GM12864 (cell line): ENCODE results near the gene KCNQ1.

ENCODE experiments used
- DNase-seq: peaks from one replicate; pipeline ENCODE4 v3.0.0-alpha.2; 2011; ENCODE audit warnings: low read depth
- H3K4me3 ChIP-seq: 2 replicates; pipeline ENCODE4 v1.5.1; 2011; ENCODE audit warnings: mild to moderate bottlenecking, low read depth, low read length, control low read depth
- TF ChIP-seq, protein P1 (sequence below): IDR thresholded peaks from 2 replicates; pipeline ENCODE4 v1.5.1; 2011; ENCODE audit warnings: low read depth, mild to moderate bottlenecking, moderate library complexity, low read length, control low read depth, inconsistent platforms; ENCODE audit errors: missing control alignments

Gene KCNQ1

DNA sequence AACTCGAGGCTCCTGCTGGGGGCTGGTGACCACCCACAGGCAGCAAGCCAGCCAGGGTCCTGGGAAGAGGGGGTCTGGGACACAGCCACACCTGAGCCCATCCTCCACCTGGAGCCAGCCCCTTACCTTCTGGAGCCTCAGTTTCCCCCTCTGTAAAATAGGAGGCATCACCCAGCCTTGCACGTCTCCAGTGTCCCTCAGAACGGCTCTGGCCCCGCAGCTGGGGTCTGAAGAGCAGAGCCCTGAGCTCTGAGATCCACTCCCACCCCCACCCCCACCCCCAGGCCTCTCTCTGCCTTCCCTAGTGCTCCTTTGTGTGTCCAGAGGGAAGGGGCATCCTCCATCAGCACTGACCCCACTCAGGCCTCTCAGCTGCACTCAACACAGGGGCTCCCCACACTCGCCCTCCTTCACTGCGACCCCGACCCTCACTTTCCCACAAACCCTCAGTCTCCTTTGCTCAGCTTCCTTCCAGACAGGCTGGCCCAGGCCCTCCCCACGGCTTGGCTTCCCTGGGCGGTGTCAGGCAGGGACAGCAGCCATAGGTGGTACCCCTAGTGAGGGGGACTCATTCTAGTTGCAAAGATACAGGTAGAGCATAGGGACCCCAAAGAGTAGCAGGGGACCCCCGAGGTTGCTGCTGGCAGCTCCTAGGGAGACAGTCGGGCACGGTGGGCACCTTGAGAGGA, 288.3 kb downstream of the KCNQ1 start:
- TF ChIP-seq, protein P1, sequence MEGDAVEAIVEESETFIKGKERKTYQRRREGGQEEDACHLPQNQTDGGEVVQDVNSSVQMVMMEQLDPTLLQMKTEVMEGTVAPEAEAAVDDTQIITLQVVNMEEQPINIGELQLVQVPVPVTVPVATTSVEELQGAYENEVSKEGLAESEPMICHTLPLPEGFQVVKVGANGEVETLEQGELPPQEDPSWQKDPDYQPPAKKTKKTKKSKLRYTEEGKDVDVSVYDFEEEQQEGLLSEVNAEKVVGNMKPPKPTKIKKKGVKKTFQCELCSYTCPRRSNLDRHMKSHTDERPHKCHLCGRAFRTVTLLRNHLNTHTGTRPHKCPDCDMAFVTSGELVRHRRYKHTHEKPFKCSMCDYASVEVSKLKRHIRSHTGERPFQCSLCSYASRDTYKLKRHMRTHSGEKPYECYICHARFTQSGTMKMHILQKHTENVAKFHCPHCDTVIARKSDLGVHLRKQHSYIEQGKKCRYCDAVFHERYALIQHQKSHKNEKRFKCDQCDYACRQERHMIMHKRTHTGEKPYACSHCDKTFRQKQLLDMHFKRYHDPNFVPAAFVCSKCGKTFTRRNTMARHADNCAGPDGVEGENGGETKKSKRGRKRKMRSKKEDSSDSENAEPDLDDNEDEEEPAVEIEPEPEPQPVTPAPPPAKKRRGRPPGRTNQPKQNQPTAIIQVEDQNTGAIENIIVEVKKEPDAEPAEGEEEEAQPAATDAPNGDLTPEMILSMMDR, result no peak
- H3K4me3 ChIP-seq, result no peak overlapping the region
- no peak for DNase-seq

DNA sequence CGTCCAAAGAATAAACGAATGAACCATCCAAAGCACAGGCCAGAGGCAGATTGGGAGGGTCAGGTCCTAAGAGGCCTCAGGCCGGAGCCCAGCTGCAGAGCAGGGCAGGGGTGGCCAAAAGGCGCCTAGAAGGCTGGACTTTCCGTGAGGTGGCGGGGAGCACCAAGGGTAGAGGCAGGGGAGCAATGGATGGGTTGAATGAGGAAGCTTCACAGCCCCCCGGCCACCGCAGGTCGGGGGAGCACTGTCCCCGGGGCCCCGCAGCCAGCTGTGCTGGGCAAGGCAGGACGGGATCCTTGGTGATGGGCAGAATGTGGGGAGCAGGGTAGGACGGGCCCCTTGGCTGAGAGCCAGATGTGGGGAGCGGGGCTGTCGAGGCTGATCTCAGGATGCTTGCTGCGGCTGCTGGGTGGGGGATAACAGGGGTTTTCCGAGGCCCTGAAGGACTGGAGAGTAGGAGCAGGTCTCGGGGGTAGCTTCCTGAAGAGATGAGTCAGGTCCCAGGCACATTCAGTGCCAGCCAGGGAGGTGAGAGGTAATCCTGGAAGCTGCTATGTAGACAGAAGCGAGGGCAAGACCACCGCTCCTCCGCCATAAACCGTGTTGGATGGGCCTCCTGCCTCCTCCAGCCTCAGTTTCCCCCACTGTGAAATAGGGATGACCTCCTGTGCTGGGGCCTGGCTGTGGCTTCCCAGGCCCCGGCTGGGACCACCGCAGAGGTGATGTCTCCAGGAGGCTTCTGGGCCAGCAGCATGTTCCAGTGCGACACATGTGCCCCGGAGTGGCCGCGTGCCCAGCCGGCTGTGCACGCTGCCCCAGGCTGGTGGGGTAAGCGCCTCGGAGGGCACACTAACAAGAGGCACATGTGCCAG, 289.6 kb downstream of the KCNQ1 start:
- no peak for DNase-seq
- no peak overlapping the region for H3K4me3 ChIP-seq
- TF ChIP-seq, protein P1, result no peak

DNA sequence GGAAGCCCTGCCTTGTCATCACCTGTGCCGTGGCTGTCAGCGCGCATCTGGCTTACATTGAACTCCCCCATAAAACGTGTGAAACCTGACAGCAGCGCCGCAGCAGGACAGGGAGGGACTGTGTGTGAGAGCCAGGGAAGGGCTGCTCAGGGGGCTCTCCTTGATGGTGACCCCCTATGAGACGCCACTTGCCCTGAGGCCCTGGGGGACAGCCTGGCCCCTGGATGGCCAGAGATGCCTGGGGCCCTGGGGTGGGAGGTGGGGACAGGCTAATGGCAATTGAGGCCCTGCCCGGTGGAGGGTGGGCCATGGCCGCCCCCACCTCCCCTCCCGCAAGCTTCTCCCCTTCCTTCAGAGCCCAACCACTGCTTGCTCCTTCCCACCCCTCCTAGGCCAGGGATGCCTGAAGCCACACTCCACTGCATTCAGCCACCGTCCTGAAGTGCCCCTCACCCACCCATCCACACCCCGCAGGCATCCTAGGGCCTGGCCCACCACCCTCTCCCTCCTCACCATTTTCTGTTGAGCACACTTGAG, 290.3 kb downstream of the KCNQ1 start:
- TF ChIP-seq, protein P1, result no peak
- H3K4me3 ChIP-seq, result no peak overlapping the region
- no peak for DNase-seq

DNA sequence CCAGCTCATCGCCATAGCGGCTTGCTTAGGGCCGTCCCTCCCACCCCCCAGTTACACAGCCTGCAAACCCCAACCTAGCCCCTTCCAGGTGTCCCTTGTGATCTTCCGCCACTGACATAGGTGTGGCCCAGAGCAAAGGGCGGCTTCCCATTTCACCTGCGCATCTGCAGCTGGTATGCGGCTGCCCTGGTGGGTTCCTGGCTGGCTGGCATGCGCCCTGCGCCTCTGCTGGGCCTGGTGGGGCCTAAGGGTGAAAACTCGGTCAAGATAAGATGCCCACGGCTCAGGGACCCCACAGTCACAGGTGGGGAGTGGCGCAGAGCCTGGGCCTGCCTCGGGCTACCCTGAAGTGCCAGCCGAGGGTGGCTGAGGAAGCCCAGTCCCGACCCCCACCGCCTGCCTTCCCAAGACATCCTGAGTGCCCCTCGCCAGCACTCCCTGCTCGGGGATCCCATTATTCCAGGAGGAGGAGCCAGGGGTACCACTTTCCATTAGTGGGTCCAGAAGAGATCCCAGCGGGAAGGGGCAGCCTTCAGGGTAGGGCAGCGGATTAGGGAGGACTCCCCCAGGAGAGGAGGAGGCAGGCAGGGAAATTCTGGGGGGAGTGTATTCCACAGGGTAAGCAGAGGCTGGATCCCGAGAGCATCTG, 291.9 kb downstream of the KCNQ1 start:
- DNase-seq, result no peak
- TF ChIP-seq, protein P1, result no peak
- H3K4me3 ChIP-seq, result no peak overlapping the region

DNA sequence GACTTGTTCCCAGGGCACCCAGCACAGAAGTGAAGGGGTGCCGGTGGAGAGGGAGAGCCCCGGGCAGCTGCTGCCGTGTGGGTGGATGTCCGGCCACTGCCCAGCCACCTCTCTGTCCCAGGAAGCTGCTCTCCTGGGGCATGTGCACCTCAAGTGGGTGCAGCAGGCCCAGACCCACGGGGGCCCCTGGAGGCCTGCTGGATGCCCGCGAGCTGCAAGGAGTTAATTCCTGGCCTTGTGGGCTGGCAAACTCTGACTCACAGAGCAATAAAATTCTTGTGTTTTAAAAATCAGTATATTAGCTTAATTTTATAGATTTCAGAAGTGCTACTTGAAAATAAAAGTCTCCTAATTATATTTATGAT, 292.4 kb downstream of the KCNQ1 start:
- no peak overlapping the region for H3K4me3 ChIP-seq
- TF ChIP-seq, protein P1, result no peak
- DNase-seq, result no peak

DNA sequence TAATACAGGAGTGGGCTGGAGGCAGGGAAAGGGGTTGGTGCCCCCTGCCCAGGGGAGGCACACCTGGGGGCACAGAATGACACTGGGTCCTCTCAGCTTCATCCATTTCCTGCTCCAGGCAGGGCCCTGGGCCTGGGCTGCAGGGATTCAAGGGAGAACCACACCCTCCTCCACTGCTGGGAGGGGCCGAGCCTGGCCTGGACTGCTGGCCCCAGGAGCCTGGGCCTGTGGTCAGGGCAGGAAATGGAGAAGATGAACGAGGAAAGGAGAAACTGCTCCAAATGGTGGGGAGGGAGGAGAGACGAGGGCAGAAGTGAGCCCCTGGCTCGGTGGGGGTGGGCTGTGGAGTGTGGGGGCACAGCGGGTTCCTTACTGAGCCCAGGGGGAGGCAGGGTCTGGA, 293.1 kb downstream of the KCNQ1 start:
- no peak overlapping the region for H3K4me3 ChIP-seq
- DNase-seq, result no peak
- TF ChIP-seq, protein P1, result no peak
